HG03108 (cell line): ENCODE measurements around the gene COPE.
"Not testable (repeated sequence)": the region's sequence is repeated elsewhere in the genome, so short reads cannot be mapped to it uniquely, and the experiment has no call there.

Source experiments
- ATAC-seq: cut with Tn5 transposase; IDR thresholded peaks from one replicate; pipeline ENCODE4 v1.9.1; 2021; ENCODE audit warnings: moderate library complexity; ENCODE audit not compliant: unreplicated experiment

The COPE gene

GRCh38 chr19:18919086-18919899, at the start of gene COPE, which contains the start of gene DDX49:
TSS of gene COPE (minus strand) at chr19:18919387. CDS start at chr19:18919348, 39 bp downstream.
TSS of gene DDX49 (plus strand) at chr19:18919715. CDS start at chr19:18919742, 27 bp downstream.
- peak; percentile 86 for ATAC-seq

- no peak for ATAC-seq
These were observed 48.4 kb upstream of the COPE start for GRCh38 chr19:18967358-18968146.

GRCh38 chr19:18966307-18966706, 47.1 kb upstream of the COPE start:
- no peak for ATAC-seq

- no peak for ATAC-seq
These were observed 44.9 kb upstream of the COPE start for GRCh38 chr19:18964121-18964520.

GRCh38 chr19:18961767-18962620, 42.8 kb upstream of the COPE start:
- ATAC-seq: no peak

- ATAC-seq: no peak
These were observed 41.2 kb upstream of the COPE start for GRCh38 chr19:18960370-18960769.

GRCh38 chr19:18955042-18955441, 35.9 kb upstream of the COPE start:
- no peak for ATAC-seq

GRCh38 chr19:18954094-18954493, 34.9 kb upstream of the COPE start:
- ATAC-seq: no peak

- ATAC-seq: not testable (repeated sequence)
These were observed 33.3 kb upstream of the COPE start for GRCh38 chr19:18952364-18953003.

- no peak for ATAC-seq
These were observed 32.6 kb upstream of the COPE start for GRCh38 chr19:18951721-18952281.

- no peak for ATAC-seq
These were observed 30.7 kb upstream of the COPE start for GRCh38 chr19:18949858-18950257.

GRCh38 chr19:18948976-18949356, 29.8 kb upstream of the COPE start:
- no peak for ATAC-seq

GRCh38 chr19:18948075-18948975, 29.1 kb upstream of the COPE start:
- no peak for ATAC-seq

- ATAC-seq: no peak
These were observed 27.7 kb upstream of the COPE start for GRCh38 chr19:18946918-18947317.

GRCh38 chr19:18946335-18946734, 27.1 kb upstream of the COPE start:
- ATAC-seq: no peak

GRCh38 chr19:18945297-18945696, 26.1 kb upstream of the COPE start:
- no peak for ATAC-seq

- no peak for ATAC-seq
These were observed 24.3 kb upstream of the COPE start for GRCh38 chr19:18943465-18943864.

- ATAC-seq: no peak
These were observed 23.5 kb upstream of the COPE start for GRCh38 chr19:18942692-18943091.

GRCh38 chr19:18941628-18942354, 22.6 kb upstream of the COPE start:
- no peak for ATAC-seq
